Nephron progenitor cell (in vitro differentiated cells): Measurements from ENCODE around the gene SARS2.

Experiments
- DNase-seq: peaks from one replicate; pipeline ENCODE4 v3.0.0; 2021
- H3K27ac Mint-ChIP-seq: 2 replicates; pipeline ENCODE4 v1.8.0; 2021; ENCODE audit warnings: mild to moderate bottlenecking, moderate library complexity, mixed read lengths
- H3K27me3 Mint-ChIP-seq: 2 replicates; pipeline ENCODE4 v1.8.0; 2021; ENCODE audit warnings: mild to moderate bottlenecking, low read depth, mixed read lengths; ENCODE audit not compliant: poor library complexity
- H3K36me3 Mint-ChIP-seq: 2 replicates; pipeline ENCODE4 v1.8.0; 2021; ENCODE audit warnings: low read depth, mixed read lengths
- H3K4me1 Mint-ChIP-seq: 2 replicates; pipeline ENCODE4 v1.8.0; 2021; ENCODE audit warnings: mixed read lengths
- H3K4me3 Mint-ChIP-seq: 2 replicates; pipeline ENCODE4 v1.8.0; 2021; ENCODE audit warnings: mild to moderate bottlenecking, moderate library complexity, mixed read lengths
- H3K9me3 Mint-ChIP-seq: 2 replicates; pipeline ENCODE4 v1.8.0; 2021; ENCODE audit warnings: mild to moderate bottlenecking, moderate library complexity, mixed read lengths
- CTCF ChIP-seq: fragments of 200-600 bp; sonication (generic); IDR thresholded peaks from 2 replicates; pipeline ENCODE4 v1.5.0; 2021; ENCODE audit warnings: antibody characterized with exemption

The SARS2 gene

GRCh38 chr19:38883286-38883685, 47.3 kb downstream of the SARS2 start:
- no peak for TF ChIP-seq CTCF
- peaks cover 5% of the 10 kb centered on the region for H3K36me3 Mint-ChIP-seq
- H3K4me1 Mint-ChIP-seq: peaks cover 26% of the 10 kb centered on the region
- H3K4me3 Mint-ChIP-seq: no peak overlapping the region
- DNase-seq: no peak
- H3K9me3 Mint-ChIP-seq: no peaks in the 10 kb centered on the region
- peaks cover 2% of the 10 kb centered on the region for H3K27me3 Mint-ChIP-seq
- H3K27ac Mint-ChIP-seq: peak overlapping the region; percentile 92

DNA sequence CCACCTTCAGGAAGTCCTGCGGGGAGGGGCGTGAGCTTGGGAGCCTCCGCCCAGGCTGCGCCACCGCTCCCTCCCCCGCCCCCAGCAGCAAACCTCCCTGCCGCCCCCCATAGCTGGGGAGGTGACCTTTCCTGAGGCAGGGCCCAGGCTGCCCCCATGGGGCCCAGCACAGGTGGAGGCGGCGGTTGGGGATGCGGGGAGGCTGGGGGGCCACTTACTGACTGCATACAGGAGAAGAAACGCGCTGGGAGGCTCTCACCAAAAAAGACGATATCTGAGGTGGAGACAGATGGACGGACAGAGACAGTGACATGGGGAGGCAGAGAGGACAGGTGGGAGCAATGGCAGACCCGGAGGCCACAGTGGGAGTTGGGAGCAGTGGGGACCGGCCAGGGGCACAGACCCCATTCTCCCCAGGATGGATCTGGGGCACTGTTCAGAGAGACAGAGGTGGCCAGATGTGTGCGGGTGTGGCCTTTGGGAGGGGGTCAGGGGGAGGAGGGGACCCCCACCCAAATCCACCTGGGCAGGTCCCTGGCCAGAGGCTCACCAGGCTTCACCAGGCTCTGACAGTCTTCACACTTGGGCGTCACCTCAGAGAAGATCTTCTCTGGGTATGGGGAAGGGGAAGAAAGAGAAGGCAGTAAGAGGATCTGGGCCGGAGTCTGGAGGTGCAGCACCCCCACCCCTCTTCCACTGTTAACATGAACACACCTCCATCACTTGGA, 49.5 kb downstream of the SARS2 start:
- no peaks in the 10 kb centered on the region for H3K9me3 Mint-ChIP-seq
- TF ChIP-seq CTCF: no peak
- no peak overlapping the region for H3K4me3 Mint-ChIP-seq
- no peak overlapping the region for H3K27ac Mint-ChIP-seq
- H3K4me1 Mint-ChIP-seq: peaks cover 48% of the 10 kb centered on the region
- no peak for DNase-seq
- H3K27me3 Mint-ChIP-seq: peaks cover 2% of the 10 kb centered on the region
- peaks cover 5% of the 10 kb centered on the region for H3K36me3 Mint-ChIP-seq

- no peak for TF ChIP-seq CTCF
- Mint-ChIP-seq H3K4me1 (peaks cover 55% of the 10 kb centered on the region), H3K36me3 (peaks cover 5% of the 10 kb centered on the region), H3K27me3 (peaks cover 2% of the 10 kb centered on the region), H3K9me3 (no peaks in the 10 kb centered on the region), H3K4me3 (no peak overlapping the region), H3K27ac (no peak overlapping the region)
- DNase-seq: no peak
Measured at GRCh38 chr19:38880076-38880881, 50.3 kb downstream of the SARS2 start.

DNA sequence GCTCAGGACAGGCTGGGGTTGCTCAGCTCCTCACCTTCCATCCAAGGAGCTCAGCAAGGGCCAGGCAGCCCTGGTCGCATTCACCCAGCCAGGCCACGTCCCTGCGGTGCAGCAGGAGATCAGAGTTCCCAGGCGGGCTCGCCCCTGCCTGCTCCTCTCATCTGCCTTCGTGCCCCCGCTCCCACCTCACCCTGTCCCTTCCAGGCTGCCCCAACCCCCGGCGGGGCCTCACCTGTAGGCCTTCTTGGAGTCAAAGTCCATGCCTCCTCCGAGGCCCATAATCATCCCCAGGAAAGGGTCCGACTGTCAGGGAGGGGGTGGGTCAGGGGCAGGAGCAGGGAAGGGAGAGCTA, 51.2 kb downstream of the SARS2 start:
- Mint-ChIP-seq H3K9me3 (no peaks in the 10 kb centered on the region), H3K27ac (no peak overlapping the region), H3K4me3 (no peak overlapping the region), H3K36me3 (peaks cover 5% of the 10 kb centered on the region), H3K27me3 (no peaks in the 10 kb centered on the region), H3K4me1 (peaks cover 55% of the 10 kb centered on the region)
- no peak for DNase-seq
- no peak for TF ChIP-seq CTCF

DNA sequence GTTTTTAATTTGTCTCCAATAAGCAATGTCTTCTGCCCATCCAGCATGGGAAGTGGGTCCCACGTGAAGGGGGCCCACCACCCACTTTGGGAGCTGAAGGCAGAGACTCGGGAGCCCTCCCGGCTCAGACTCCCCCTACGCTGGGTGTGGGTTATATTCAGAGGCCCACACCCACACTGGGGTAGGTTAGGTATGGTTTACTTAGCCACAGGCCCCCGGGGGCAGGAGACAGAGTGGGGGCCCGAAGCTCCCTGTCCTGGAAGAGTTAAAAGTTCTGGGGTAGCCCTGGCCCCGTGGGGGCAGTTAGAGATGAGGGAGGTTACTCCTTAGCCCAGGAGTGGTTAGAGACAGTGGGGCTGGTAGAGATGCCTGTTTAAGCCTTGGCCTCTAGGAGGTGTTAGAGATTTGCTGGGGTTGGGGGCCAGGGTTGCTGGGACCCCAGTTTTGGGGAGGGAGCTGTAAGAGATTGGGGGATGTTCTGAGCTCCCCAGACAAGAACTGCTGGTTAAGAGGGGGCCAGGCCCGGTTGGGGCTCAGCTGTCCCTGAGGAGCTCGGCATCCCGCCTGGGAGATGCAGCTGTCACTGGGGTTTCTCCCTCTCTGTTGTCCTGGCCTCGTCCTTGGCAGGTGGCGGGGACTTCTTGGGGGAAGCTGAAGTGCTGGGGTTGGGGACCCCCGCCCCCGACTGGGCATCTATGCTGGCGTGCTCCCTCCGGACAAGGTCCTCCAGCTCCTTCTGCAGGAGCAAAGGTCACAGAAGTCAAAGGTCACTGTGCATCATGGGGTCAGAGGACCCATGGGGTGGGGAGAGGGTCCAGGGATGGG, 51.8 kb downstream of the SARS2 start:
- no peaks in the 10 kb centered on the region for H3K27me3 Mint-ChIP-seq
- no peak overlapping the region for H3K4me3 Mint-ChIP-seq
- no peak overlapping the region for H3K27ac Mint-ChIP-seq
- peaks cover 5% of the 10 kb centered on the region for H3K36me3 Mint-ChIP-seq
- no peaks in the 10 kb centered on the region for H3K9me3 Mint-ChIP-seq
- no peak for DNase-seq
- peaks cover 55% of the 10 kb centered on the region for H3K4me1 Mint-ChIP-seq
- TF ChIP-seq CTCF: no peak
